Aorta (tissue), 5 donors: ENCODE data around the gene ADGRB3. TPM values are rescaled to one million over a fixed set of nuclear protein-coding genes. Genes with fewer than 3 reads are reported as not detected.
"Not testable (repeated sequence)": the region's sequence is repeated elsewhere in the genome, so short reads cannot be mapped to it uniquely, and the experiment has no call there.

Source experiments
- ATAC-seq: fragments of 200-7000 bp; cut with Tn5 transposase; one replicate; pipeline ENCODE4 v1.9.1; 2022; ENCODE audit warnings: moderate library complexity; ENCODE audit not compliant: low FRiP score
- DNase-seq, 2 donors: peaks; one replicate each; pipeline ENCODE4 v3.0.0-alpha.2; 2020
- H3K27ac ChIP-seq, 2 donors: one replicate each; pipeline ENCODE4 v1.5.1; 2013; ENCODE audit warnings: low read length in 2 of 2, mild to moderate bottlenecking in 2 of 2, moderate library complexity in 2 of 2, control low read depth in 1 of 2, inconsistent platforms in 1 of 2, low read depth in 1 of 2
- H3K27me3 ChIP-seq, 2 donors: one replicate each; pipeline ENCODE4 v1.6.1; 2013; ENCODE audit warnings: control low read depth in 1 of 2, low read length in 1 of 2, mild to moderate bottlenecking in 1 of 2, moderate library complexity in 1 of 2; ENCODE audit not compliant: insufficient read depth in 2 of 2, control insufficient read depth in 1 of 2
- H3K36me3 ChIP-seq, 2 donors: one replicate each; pipeline ENCODE4 v1.6.1; 2013; ENCODE audit warnings: control low read depth in 1 of 2, low read length in 1 of 2, mild to moderate bottlenecking in 1 of 2; ENCODE audit not compliant: insufficient read depth in 2 of 2, control insufficient read depth in 1 of 2
- H3K4me1 ChIP-seq, 2 donors: one replicate each; pipeline ENCODE4 v1.6.1; 2013; ENCODE audit warnings: low read length in 2 of 2, control low read depth in 1 of 2, mild to moderate bottlenecking in 1 of 2, moderate library complexity in 1 of 2; ENCODE audit not compliant: insufficient read depth in 2 of 2, control insufficient read depth in 1 of 2
- H3K4me3 ChIP-seq, 2 donors: one replicate each; pipeline ENCODE4 v1.5.1; 2013; ENCODE audit warnings: low read length in 2 of 2, control low read depth in 1 of 2, mild to moderate bottlenecking in 1 of 2
- H3K9me3 ChIP-seq: one replicate; pipeline ENCODE4 v1.6.1; 2013; ENCODE audit warnings: mild to moderate bottlenecking, low read length; ENCODE audit not compliant: control insufficient read depth
- WGBS, 2 donors: extraction: QIAGEN DNeasy Blood & Tissue Kit; methylation state at CpG; one replicate each; pipeline ENCODE4 v1.1.7; 2013; 5-methylcytosine and 5-hydroxymethylcytosine counted together
- intact Hi-C, 2 donors: fragments of 100-400 bp; cut with DNase I; formaldehyde crosslinking; loops; one replicate each; pipeline versions ENCODE4 v1.14.2 to v1.15.0; 2022
- polyA plus RNA-seq, 2 donors: library from polyadenylated mRNA; stranded (reverse); fragments of 200-250 nt; gene quantifications; one replicate each; pipeline ENCODE4 v1.2.3, GENCODE V29; 2013
- total RNA-seq, 2 donors: library from RNA; stranded (reverse); fragmentation: NEBNext Ultra II Directional; extraction: Animal tissue kit (Norgen Biotek cat#: 25700); gene quantifications; one replicate each; pipeline ENCODE4 v1.2.1, GENCODE V29; 2021
- donor health status: healthy with polysubstance abuse.
- donor health status: Bipolar disorder and iron deficiency.
- donor health status: DM: no; HTN: no; CAD: no.
- donor health status: DM: no; HTN: no; CAD: no.
- donor health status: DM: yes; HTN: yes; CAD: no.

Gene ADGRB3
- total and polyA plus RNA-seq, 4 donors = 1.8 to 6.1 (median 5.4) TPM; not detected in 1

DNA sequence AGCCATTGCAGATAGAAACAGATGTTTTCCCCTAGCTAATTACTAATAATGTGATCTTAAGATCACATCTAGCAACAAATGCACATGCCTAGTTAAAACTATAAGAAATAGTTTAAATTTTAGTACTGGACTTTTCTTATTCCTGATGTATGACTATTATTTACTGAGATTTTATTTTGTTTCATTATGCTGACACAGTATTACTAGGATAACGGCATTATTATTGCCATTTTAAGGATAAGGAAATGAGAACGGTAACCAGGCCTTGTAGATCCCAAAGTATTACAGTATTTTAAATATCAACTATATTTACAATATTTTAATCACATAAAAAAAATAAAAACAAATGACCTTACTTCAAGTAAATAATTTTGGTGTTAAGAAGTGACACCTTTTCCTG, 240.3 kb downstream of the ADGRB3 start:
- intact Hi-C loops = no loop called here
- no peak for DNase-seq
- Histone ChIP-seq H3K27ac (no peak overlapping the region), H3K9me3 (no peaks in the 10 kb centered on the region), H3K4me1 (no peaks in the 10 kb centered on the region), H3K27me3 (no peaks in the 10 kb centered on the region), H3K36me3 (no peaks in the 10 kb centered on the region), H3K4me3 (no peak overlapping the region)
- WGBS, 2 donors = 81 to 90% methylated on average over 2 of the region's 2 CpGs
- no peak for ATAC-seq

DNA sequence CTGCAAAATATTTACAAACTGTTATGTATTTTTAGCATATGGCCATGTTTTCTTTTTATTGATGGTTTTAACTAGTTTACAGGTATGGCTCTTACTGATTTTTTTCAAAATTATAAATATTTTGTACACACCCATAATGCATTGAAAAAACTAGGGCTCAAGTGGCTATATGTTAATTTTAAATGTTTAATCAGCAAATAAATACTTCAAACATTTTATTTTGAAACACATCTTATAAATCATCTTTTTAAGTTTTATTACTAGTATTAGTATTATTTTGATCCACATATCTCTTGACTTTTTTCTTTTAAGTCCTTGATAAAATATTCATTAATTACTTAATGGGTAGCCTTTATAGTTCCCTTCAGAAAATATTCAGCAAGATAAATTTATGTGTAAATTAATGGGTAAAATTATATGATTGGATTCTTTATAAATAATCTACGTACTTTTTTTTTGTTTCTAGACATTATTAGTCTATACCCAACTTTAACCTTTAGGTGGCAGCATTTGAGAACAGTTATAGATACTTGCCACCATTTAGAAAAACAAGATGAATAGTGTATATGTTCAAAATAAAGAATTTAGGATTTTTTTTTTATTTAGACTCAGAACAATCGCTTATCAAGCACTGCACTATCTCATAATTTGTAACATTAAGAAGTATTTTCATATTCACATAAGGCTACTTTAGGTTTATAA, 241.9 kb downstream of the ADGRB3 start:
- DNase-seq (no peak), ATAC-seq (no peak)
- Histone ChIP-seq H3K27ac (no peak overlapping the region), H3K36me3 (no peaks in the 10 kb centered on the region), H3K9me3 (no peaks in the 10 kb centered on the region), H3K27me3 (no peaks in the 10 kb centered on the region), H3K4me1 (no peaks in the 10 kb centered on the region), H3K4me3 (no peak overlapping the region)
- WGBS, 2 donors = 16% methylated on average over 2 of the region's 2 CpGs
- intact Hi-C loops = no loop called here

DNA sequence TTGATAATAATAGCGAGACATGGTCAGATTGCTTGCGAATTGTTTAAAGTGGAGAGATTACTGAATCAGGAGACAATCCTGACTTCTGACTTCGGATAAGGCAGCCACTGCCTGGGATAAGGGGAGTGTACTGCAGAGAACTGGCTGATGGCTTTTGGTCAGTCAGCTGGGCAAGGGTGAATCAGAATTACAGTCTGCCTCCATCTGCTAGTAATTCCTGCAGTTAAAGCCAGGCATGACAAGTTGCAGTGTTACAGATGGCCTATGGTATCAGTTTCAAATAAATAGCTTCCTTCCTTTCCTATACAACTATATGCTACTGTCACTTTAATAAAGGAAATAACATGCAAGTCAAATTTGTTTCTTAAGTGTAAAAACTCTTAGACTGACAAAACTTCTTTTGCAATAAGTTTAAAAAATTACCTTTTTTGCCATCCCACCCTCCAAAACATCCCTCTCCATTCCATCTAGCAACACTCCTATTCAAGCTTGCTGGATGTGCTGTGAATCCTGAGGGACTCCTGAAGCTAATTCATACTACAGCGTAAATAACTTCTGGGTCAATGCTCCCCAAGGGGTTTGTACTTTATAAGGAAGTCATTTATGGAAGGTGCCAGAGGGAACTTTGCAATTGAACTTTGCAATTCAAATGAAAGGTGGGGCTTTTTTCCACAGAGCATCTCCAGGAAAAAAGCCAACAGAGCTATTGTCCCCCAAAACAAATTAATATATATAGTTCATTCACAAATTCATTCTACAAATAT, 245.2 kb downstream of the ADGRB3 start:
- Histone ChIP-seq H3K36me3 (no peaks in the 10 kb centered on the region), H3K27ac (no peak overlapping the region), H3K27me3 (no peaks in the 10 kb centered on the region), H3K4me3 (no peak overlapping the region), H3K4me1 (no peaks in the 10 kb centered on the region), H3K9me3 (no peaks in the 10 kb centered on the region)
- intact Hi-C loops = no loop called here
- WGBS, 2 donors = 86 to 87% methylated on average over 4 of the region's 4 CpGs
- peak; percentile 54 for ATAC-seq
- no peak for DNase-seq

DNA sequence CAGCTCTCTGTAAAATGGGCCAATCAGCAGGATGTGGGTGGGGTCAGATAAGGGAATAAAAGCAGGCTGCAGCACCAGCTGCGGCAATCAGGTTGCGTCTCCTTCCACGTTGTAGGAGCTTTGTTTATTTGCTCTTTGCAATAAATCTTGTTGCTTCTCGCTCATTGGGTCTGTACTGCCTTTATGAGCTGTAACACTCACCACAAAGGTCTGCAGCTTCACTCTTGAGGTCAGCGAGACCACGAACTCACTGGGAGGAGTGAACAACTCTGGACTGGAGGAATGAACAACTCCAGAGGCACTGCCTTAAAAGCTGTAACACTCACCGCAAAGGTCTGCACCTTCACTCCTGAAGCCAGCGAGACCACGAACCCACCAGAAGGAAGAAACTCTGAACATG, 248.2 kb downstream of the ADGRB3 start:
- H3K4me1 ChIP-seq, intact Hi-C loops, H3K4me3 ChIP-seq, H3K27ac ChIP-seq, H3K36me3 ChIP-seq, ATAC-seq, DNase-seq, H3K9me3 ChIP-seq, H3K27me3 ChIP-seq: not testable (repeated sequence)
- WGBS, 2 donors = 72 to 81% methylated on average over 9 of the region's 9 CpGs

DNA sequence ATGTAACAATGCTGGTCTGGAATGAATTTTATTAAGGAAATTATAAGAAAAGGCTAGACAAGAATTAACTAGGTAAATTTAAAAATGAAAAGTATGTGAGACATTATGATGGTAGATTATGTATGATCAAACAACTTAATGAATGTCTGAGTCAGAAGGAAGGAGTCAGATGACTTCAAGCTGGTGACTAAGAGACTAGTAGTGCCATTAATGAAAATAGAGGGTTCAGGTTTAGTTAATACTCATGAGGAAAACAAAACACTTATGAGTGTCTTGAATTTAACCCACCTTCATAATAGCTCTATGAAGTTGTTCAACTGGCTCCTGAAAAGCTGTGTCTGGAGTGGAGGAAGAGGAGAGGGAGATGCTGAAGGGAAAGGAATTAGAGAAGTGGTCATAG, 256.3 kb downstream of the ADGRB3 start:
- intact Hi-C loops = no loop called here
- H3K27ac ChIP-seq = no peak overlapping the region
- no peak for ATAC-seq
- H3K36me3 ChIP-seq = no peaks in the 10 kb centered on the region
- no peaks in the 10 kb centered on the region for H3K27me3 ChIP-seq
- no peak overlapping the region for H3K4me3 ChIP-seq
- H3K4me1 ChIP-seq = no peaks in the 10 kb centered on the region
- no peaks in the 10 kb centered on the region for H3K9me3 ChIP-seq
- DNase-seq = no peak

- H3K36me3 ChIP-seq = no peaks in the 10 kb centered on the region
- H3K9me3 ChIP-seq = no peaks in the 10 kb centered on the region
- H3K27me3 ChIP-seq = no peaks in the 10 kb centered on the region
- no peaks in the 10 kb centered on the region for H3K4me1 ChIP-seq
- DNase-seq (no peak), ATAC-seq (no peak)
- H3K4me3 ChIP-seq = no peak overlapping the region
- no peak overlapping the region for H3K27ac ChIP-seq
- 93 to 94% methylated on average over 3 of the region's 3 CpGs for WGBS, 2 donors
- intact Hi-C loops = no loop called here
Measured at GRCh38 chr6:68892452-68892851, 257.4 kb downstream of the ADGRB3 start.

DNA sequence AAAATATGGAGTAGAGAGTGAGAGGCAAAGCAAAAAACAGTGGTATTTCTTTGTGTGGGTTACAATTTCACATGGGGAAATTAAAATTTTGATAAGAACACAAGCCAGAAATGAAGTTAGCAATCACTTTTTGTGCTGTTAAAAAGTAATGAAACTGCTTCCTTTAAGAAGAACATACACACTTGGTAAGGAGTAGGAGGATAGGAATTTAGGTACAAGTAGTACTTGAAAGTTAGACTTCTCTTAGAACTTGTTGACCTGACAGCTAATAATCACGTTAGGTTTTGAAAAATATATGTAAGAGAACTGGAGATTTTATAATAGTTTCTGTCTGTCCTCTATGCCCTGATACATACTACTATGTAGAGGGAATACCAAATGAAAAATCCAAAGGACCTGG, 260.8 kb downstream of the ADGRB3 start:
- H3K36me3 ChIP-seq = no peaks in the 10 kb centered on the region
- H3K27ac ChIP-seq = no peak overlapping the region
- H3K4me1 ChIP-seq = no peaks in the 10 kb centered on the region
- H3K27me3 ChIP-seq = no peaks in the 10 kb centered on the region
- H3K9me3 ChIP-seq = no peaks in the 10 kb centered on the region
- no peak overlapping the region for H3K4me3 ChIP-seq
- intact Hi-C loops = no loop called here
- DNase-seq (no peak), ATAC-seq (no peak)
- 55% methylated on average over 1 of the region's 1 CpG for WGBS, 2 donors

DNA sequence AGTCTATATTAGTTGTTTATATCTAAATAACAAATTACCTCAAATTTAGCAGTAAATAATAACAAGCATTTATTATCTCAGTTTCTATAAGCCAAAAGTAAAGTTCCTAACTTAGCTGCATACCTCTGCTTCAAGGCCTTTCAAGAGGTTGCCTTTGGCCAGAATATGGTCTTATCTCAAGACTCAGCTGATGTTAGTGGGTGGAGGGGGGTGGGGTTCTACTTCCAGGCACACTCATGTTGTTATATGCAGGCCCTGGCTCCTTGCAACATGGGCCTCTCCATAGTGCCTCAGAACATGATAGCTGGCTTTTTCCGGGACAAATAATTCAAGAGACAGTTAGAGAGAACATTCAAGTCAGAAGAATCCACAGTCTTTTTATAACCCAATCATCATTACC, 266.0 kb downstream of the ADGRB3 start:
- H3K9me3 ChIP-seq = no peaks in the 10 kb centered on the region
- intact Hi-C loops = no loop called here
- ATAC-seq = no peak
- 94 to 95% methylated on average over 1 of the region's 1 CpG for WGBS, 2 donors
- H3K36me3 ChIP-seq = no peaks in the 10 kb centered on the region
- H3K4me1 ChIP-seq = no peaks in the 10 kb centered on the region
- no peaks in the 10 kb centered on the region for H3K27me3 ChIP-seq
- no peak overlapping the region for H3K4me3 ChIP-seq
- no peak for DNase-seq
- no peak overlapping the region for H3K27ac ChIP-seq

DNA sequence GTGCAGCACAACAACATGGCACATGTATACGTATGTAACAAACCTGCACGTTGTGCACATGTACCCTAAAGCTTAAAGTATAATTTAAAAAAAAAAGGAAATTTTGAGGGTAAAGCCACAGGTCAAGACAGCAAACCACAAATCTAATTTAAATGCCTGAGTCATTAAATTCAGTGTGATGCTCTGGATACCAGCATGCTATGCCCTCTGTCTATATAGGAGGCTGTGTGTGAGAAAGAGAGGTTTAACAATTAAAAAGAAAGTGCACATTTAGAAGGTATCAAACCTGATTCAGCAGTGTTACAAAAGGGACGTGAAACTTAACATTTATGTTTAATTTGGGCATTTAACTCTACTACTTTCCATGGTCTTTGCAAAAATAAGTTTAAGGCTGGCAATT, 276.3 kb downstream of the ADGRB3 start:
- no peak for ATAC-seq
- Histone ChIP-seq H3K27me3 (no peaks in the 10 kb centered on the region), H3K27ac (no peak overlapping the region), H3K4me1 (peaks cover 0 to 2% of the 10 kb centered on the region in 2 donors), H3K36me3 (no peaks in the 10 kb centered on the region), H3K9me3 (no peaks in the 10 kb centered on the region), H3K4me3 (no peak overlapping the region)
- DNase-seq = no peak
- intact Hi-C loops = no loop called here
- 89% methylated on average over 3 of the region's 3 CpGs for WGBS, 2 donors
